Right atrium auricular region (tissue), 2 donors: ENCODE measurements around the gene PEPD. TPM values are rescaled to one million over a fixed set of nuclear protein-coding genes. Genes with fewer than 3 reads are reported as not detected.

Experiments
- DNase-seq: peaks from one replicate; pipeline ENCODE4 v3.0.0-alpha.2; 2019; ENCODE audit warnings: low spot score
- H3K27ac ChIP-seq, 2 donors: fragments of 200-600 bp; sonication (generic); 1 replicate in 1 of 2; 2 replicates in 1 of 2; pipeline ENCODE4 v1.5.1; 2016 to 2019
- H3K27me3 ChIP-seq, 2 donors: fragments of 200-600 bp; sonication (generic); one replicate each; pipeline versions ENCODE4 v1.5.1 to v1.6.0; 2017 to 2019
- H3K36me3 ChIP-seq: fragments of 200-600 bp; sonication (generic); one replicate; pipeline ENCODE4 v1.5.1; 2016
- H3K4me1 ChIP-seq, 2 donors: fragments of 200-600 bp; sonication (generic); one replicate each; pipeline versions ENCODE4 v1.5.1 to v1.6.0; 2017 to 2019
- H3K4me3 ChIP-seq, 2 donors: fragments of 200-600 bp; sonication (generic); 1 replicate in 1 of 2; 2 replicates in 1 of 2; pipeline ENCODE4 v1.5.1; 2017 to 2019; ENCODE audit warnings: mild to moderate bottlenecking in 1 of 2, moderate library complexity in 1 of 2
- H3K9me3 ChIP-seq, 2 donors: fragments of 200-600 bp; sonication (generic); one replicate each; pipeline ENCODE4 v1.5.1; 2019
- total RNA-seq, 2 donors: library from RNA; depleted of rRNA; stranded (reverse); fragments of >200 nt; gene quantifications; one replicate each; pipeline ENCODE4 v1.1.0, GENCODE V29; 2016
- TF ChIP-seq, protein P1 (sequence below), 2 donors: fragments of 200-600 bp; sonication (generic); IDR thresholded peaks; one replicate each; pipeline ENCODE4 v1.5.1; 2019; ENCODE audit warnings: antibody characterized with exemption in 2 of 2

Gene PEPD
- total RNA-seq, 2 donors from 2014 or later: 27.1 to 38.9 TPM

DNA sequence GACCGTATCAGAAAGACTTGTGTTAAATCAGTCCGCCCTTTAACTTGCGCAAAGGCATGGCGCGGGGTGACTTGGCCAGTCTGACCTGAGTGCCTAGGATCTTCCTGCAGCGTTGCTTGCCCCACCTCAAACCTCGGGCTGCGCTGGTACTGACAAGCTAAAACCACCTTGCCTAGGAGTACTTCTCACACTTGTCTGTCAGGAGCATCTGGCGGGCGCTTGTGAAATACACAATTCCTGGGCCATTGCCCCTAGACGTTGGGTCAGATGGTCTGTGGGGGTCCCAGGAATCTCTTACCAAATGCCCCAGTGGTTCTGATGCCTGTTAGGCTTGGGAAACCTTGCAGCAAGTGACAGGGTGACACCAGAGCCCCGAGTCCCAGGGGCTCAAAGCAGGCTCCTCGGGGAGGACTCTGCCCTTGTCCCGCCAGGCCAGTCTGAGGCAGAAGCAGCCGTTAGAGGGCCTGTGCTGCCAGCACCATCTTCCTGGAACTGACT, 135.2 kb downstream of the PEPD start:
- Histone ChIP-seq H3K9me3 (no peaks in the 10 kb centered on the region), H3K27me3 (no peaks in the 10 kb centered on the region), H3K36me3 (no peaks in the 10 kb centered on the region), H3K4me1 (peaks cover 0 to 51% of the 10 kb centered on the region in 2 donors), H3K27ac (no peak overlapping the region), H3K4me3 (no peak overlapping the region)
- DNase-seq: no peak
- TF ChIP-seq, protein P1, sequence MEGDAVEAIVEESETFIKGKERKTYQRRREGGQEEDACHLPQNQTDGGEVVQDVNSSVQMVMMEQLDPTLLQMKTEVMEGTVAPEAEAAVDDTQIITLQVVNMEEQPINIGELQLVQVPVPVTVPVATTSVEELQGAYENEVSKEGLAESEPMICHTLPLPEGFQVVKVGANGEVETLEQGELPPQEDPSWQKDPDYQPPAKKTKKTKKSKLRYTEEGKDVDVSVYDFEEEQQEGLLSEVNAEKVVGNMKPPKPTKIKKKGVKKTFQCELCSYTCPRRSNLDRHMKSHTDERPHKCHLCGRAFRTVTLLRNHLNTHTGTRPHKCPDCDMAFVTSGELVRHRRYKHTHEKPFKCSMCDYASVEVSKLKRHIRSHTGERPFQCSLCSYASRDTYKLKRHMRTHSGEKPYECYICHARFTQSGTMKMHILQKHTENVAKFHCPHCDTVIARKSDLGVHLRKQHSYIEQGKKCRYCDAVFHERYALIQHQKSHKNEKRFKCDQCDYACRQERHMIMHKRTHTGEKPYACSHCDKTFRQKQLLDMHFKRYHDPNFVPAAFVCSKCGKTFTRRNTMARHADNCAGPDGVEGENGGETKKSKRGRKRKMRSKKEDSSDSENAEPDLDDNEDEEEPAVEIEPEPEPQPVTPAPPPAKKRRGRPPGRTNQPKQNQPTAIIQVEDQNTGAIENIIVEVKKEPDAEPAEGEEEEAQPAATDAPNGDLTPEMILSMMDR (IDR thresholded peaks at IDR 0.05): no peak

GRCh38 chr19:33385956-33386355, 135.6 kb downstream of the PEPD start:
- DNase-seq: no peak
- H3K27me3 ChIP-seq: no peaks in the 10 kb centered on the region
- no peaks in the 10 kb centered on the region for H3K36me3 ChIP-seq
- TF ChIP-seq, protein P1 (IDR thresholded peaks at IDR 0.05): no peak
- no peak overlapping the region for H3K27ac ChIP-seq
- peaks cover 0 to 46% of the 10 kb centered on the region in 2 donors for H3K4me1 ChIP-seq
- no peak overlapping the region for H3K4me3 ChIP-seq
- H3K9me3 ChIP-seq: no peaks in the 10 kb centered on the region

DNA sequence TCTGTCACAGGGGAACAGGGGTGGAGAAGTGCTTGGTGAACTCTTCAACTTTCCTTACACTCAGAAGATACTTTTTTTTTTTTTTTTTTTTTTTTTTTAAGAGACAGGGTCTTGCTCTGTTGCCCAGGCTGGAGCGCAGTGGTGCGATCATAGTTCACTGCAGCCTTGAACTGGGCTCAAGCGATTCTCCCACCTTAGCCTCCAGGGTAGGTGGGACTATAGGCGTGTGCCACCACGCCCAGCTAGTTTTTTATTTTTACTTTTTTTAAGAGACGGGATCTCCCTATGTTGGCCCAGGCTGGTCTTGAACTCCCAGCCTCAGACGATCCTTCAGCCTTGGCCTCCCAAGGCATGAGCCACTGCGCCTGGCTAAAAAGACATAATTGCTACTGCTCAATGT, 136.6 kb downstream of the PEPD start:
- peaks cover 0 to 37% of the 10 kb centered on the region in 2 donors for H3K4me1 ChIP-seq

GRCh38 chr19:33383720-33384292, 137.8 kb downstream of the PEPD start:
- no peaks in the 10 kb centered on the region for H3K27me3 ChIP-seq
- H3K27ac ChIP-seq: no peak overlapping the region
- peaks cover 13% of the 10 kb centered on the region for H3K36me3 ChIP-seq
- DNase-seq: no peak
- H3K4me1 ChIP-seq: peaks cover 0 to 26% of the 10 kb centered on the region in 2 donors
- TF ChIP-seq, protein P1 (IDR thresholded peaks at IDR 0.05): no peak
- no peak overlapping the region for H3K4me3 ChIP-seq
- no peaks in the 10 kb centered on the region for H3K9me3 ChIP-seq

More for the DNA sequence above, 136.6 kb downstream of the PEPD start:
- Histone ChIP-seq H3K9me3 (no peaks in the 10 kb centered on the region), H3K4me3 (no peak overlapping the region), H3K27me3 (no peaks in the 10 kb centered on the region), H3K27ac (no peak overlapping the region), H3K36me3 (peaks cover 4% of the 10 kb centered on the region)
- TF ChIP-seq, protein P1 (IDR thresholded peaks at IDR 0.05): no peak
- no peak for DNase-seq

- Histone ChIP-seq H3K4me1 (peaks cover 0 to 25% of the 10 kb centered on the region in 2 donors), H3K36me3 (peaks cover 13% of the 10 kb centered on the region), H3K9me3 (no peaks in the 10 kb centered on the region), H3K27me3 (no peaks in the 10 kb centered on the region), H3K4me3 (no peak overlapping the region), H3K27ac (no peak overlapping the region)
- TF ChIP-seq, protein P1 (IDR thresholded peaks at IDR 0.05): no peak
- DNase-seq: no peak
Measured at GRCh38 chr19:33382982-33383381, 138.6 kb downstream of the PEPD start.

DNA sequence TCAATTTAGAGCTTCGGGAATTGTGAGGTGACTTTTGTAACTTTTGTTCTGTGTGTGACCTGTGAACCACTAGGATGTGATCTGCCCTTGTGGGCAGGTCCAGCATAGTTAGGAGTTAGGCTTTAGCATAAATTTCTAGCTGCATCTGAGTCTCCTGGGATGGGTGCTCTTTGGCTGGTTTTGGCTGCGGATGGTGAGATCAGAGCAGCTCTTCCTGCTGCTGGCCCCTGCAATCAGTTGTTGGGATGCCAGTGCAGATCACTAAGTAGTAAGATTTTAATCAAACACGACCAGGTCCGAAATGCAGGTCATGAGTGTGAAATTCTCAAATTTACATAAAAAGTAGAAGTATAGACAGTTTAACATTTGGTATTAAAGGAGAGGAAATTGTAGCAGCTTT, 139.6 kb downstream of the PEPD start:
- H3K4me1 ChIP-seq: peaks cover 0 to 30% of the 10 kb centered on the region in 2 donors
- peaks cover 13% of the 10 kb centered on the region for H3K36me3 ChIP-seq

More for the DNA sequence above, 139.6 kb downstream of the PEPD start:
- H3K27ac ChIP-seq: no peak overlapping the region
- DNase-seq: no peak
- TF ChIP-seq, protein P1 (IDR thresholded peaks at IDR 0.05): no peak
- H3K4me3 ChIP-seq: no peak overlapping the region
- no peaks in the 10 kb centered on the region for H3K27me3 ChIP-seq
- H3K9me3 ChIP-seq: no peaks in the 10 kb centered on the region
